ENCODE results near the gene HNF4A. TPM values are rescaled to one million over a fixed set of nuclear protein-coding genes. Genes with fewer than 3 reads are reported as not detected.

Gene HNF4A
- total RNA-seq, 2 donors from 2014 or later: 288 to 346 TPM

- TF ChIP-seq CTCF (IDR thresholded peaks at IDR 0.05): no peak
- Histone ChIP-seq H3K4me3 (no peak overlapping the region), H3K27ac (no peak overlapping the region), H3K9me3 (no peaks in the 10 kb centered on the region), H3K4me1 (peaks cover 2% of the 10 kb centered on the region), H3K27me3 (no peaks in the 10 kb centered on the region), H3K9ac (ENCODE audit: low read depth in 2 of 2, low read length in 2 of 2) (peak overlapping the region in 1 of 2 donors; percentile 6), H3K36me3 (no peaks in the 10 kb centered on the region)
- intact Hi-C loops (cut with DNase I): no loop called here
- peak; percentile 69 for DNase-seq
Observed at GRCh38 chr20:44457016-44457415, 101.5 kb downstream of the HNF4A start.

- no peak for TF ChIP-seq CTCF (IDR thresholded peaks at IDR 0.05)
- intact Hi-C loops (cut with DNase I): no loop called here
- no peaks in the 10 kb centered on the region for H3K9me3 ChIP-seq
- no peaks in the 10 kb centered on the region for H3K27me3 ChIP-seq
- peaks cover 2% of the 10 kb centered on the region for H3K4me1 ChIP-seq
- H3K9ac ChIP-seq (ENCODE audit: low read depth in 2 of 2, low read length in 2 of 2): no peak overlapping the region
- no peak overlapping the region for H3K4me3 ChIP-seq
- no peak for DNase-seq
- peak overlapping the region; percentile 46 for H3K27ac ChIP-seq
- H3K36me3 ChIP-seq: no peaks in the 10 kb centered on the region
Observed at GRCh38 chr20:44459271-44459670, 103.8 kb downstream of the HNF4A start.

- peak overlapping the region in 1 of 2 donors; percentile 7 for H3K9ac ChIP-seq (ENCODE audit: low read depth in 2 of 2, low read length in 2 of 2)
- H3K27me3 ChIP-seq: no peaks in the 10 kb centered on the region
- no peaks in the 10 kb centered on the region for H3K36me3 ChIP-seq
- no peaks in the 10 kb centered on the region for H3K9me3 ChIP-seq
- H3K27ac ChIP-seq: peak overlapping the region; percentile 46
- peak; percentile 44 for TF ChIP-seq CTCF (IDR thresholded peaks at IDR 0.05)
- H3K4me3 ChIP-seq: no peak overlapping the region
- intact Hi-C loops (cut with DNase I): loop anchor here (2.0 to 10.0 kb wide), 2 partner anchors 72 to 146 kb away; partner anchors contain the start of gene FITM2
- peaks cover 2% of the 10 kb centered on the region for H3K4me1 ChIP-seq
- peak; percentile 65 for DNase-seq
Observed at GRCh38 chr20:44460795-44461141, 105.3 kb downstream of the HNF4A start.

GRCh38 chr20:44461142-44461802 lies 105.8 kb downstream of the HNF4A start:
- H3K27ac ChIP-seq: peak overlapping the region; percentile 46
- intact Hi-C loops (cut with DNase I): loop anchor here (2.0 to 10.0 kb wide), 2 partner anchors 72 to 146 kb away; partner anchors contain the start of gene FITM2
- H3K9ac ChIP-seq (ENCODE audit: low read depth in 2 of 2, low read length in 2 of 2): peak overlapping the region in 1 of 2 donors; percentile 7
- no peaks in the 10 kb centered on the region for H3K27me3 ChIP-seq
- H3K4me3 ChIP-seq: no peak overlapping the region
- H3K4me1 ChIP-seq: peaks cover 2% of the 10 kb centered on the region
- H3K36me3 ChIP-seq: no peaks in the 10 kb centered on the region
- no peak for DNase-seq
- TF ChIP-seq CTCF (IDR thresholded peaks at IDR 0.05): no peak
- no peaks in the 10 kb centered on the region for H3K9me3 ChIP-seq

GRCh38 chr20:44461803-44462174 lies 106.3 kb downstream of the HNF4A start:
- Histone ChIP-seq H3K4me3 (no peak overlapping the region), H3K27me3 (no peaks in the 10 kb centered on the region), H3K9me3 (no peaks in the 10 kb centered on the region), H3K9ac (ENCODE audit: low read depth in 2 of 2, low read length in 2 of 2) (peak overlapping the region in 1 of 2 donors; percentile 7), H3K27ac (peak overlapping the region; percentile 46), H3K36me3 (no peaks in the 10 kb centered on the region), H3K4me1 (peaks cover 2% of the 10 kb centered on the region)
- no peak for DNase-seq
- TF ChIP-seq CTCF (IDR thresholded peaks at IDR 0.05): no peak
- intact Hi-C loops (cut with DNase I): loop anchor here (2.0 to 10.0 kb wide), 2 partner anchors 73 to 147 kb away; partner anchors contain the start of gene FITM2

All from colonic mucosa (tissue), 4 donors.